HTERT RPE-1 (cell line): ENCODE measurements around the gene MDM1.

ENCODE experiments used
- in situ Hi-C: fragments of 300-500 bp; cut with MboI; formaldehyde crosslinking; loops from 4 replicates; pipeline ENCODE4 v1.14.3; 2020; ENCODE audit warnings: low sequenced_read_pairs

The MDM1 gene

DNA sequence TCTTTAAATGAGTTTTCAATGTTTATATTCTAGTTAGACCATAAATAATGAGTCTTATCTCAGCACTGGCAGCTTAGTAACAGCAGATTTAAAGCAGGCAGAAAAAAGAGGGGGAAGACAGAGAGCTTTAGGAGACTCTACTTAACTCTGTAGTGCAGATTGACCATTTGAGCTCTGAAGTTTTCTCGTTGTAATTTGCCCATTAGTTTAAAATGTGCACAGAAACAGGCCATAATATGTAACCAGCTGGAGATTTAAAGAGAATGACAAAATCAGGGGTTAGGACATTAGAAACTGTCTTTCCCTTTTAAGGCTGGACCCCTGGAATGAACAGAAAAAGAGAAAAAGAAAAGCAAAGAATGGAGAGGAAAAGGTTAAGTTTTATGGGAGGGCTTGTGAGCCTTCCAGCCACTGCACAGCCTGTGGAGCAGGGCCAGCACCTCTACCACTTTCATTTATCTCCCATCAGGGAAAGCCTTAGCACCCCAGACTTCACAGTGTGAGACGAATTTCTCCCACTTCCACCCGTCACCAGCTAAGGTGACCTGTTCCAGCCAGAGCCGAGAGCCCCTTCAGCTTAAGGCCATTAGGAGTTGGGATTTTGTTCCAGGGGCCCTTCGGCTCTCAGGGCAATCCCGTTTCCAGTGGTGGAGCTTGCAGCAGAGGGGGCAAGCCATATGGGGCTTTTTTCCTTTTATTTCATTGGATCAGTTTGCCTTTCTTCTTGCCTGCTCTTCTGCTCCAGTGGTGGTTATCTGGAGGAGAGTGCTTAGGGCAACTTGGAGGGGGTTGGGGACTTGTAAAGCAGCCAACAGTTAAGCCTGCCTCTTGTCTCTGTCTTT is 86.8 kb downstream of the MDM1 start:
- in situ Hi-C loops, result no loop called here
